Ramos (cell line): ENCODE measurements around the gene ROCK2.

ENCODE experiments used
- in situ Hi-C: fragments of 300-500 bp; cut with MboI; formaldehyde crosslinking; loops from one replicate; pipeline ENCODE4 v1.14.3; 2022; ENCODE audit warnings: low sequenced_read_pairs; ENCODE audit not compliant: unreplicated experiment

Gene ROCK2

DNA sequence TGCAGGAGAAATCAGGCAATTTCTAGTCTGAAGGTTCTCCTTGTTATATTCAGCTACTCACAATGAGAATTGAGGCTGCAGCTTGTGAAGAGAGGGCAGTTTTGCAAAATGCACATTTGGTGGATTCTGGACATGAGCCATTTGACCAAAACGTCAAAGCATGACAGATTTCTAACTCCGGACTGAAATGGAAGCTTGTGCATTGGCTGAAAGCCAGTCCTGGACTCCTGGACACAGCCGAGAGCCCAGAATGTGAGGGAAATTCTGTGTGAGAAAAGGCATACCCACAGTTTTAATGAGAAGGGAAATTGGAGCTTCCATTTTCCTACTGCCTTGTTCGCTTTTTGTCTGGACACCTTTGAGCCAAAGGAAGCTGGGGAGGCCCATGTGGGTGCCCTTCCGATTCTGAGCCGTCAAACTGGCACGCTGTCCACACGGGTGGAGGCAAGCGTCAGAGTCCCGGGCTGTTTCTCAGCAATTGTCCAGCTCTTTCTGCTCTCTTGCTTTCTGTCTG is 23.7 kb upstream of the ROCK2 start:
- in situ Hi-C loops: no loop called here

DNA sequence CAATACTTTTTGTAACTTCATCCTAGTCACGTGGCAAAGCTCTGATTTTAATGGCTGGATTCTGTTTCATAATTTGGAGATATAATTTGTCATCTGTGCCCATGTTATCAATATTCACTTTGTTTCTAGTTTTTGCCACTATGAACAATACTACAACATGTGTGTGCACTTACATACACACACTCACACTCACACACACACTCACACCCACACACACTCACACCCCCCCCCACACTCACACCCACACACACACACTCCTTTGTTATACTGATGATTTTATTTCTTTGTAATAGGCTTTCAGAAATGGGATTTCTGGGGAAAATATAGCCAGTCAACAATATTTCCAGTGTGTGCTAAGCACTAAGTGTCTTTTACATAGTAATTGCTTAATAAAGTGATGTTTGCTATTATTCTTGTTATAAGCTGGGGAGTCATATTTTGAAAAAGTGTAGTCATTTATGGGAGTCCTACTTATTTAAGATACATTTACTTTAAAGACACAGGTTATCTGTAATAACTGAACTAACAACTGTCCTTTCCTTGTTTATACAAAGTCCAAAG is 22.8 kb upstream of the ROCK2 start:
- in situ Hi-C loops: no loop called here

DNA sequence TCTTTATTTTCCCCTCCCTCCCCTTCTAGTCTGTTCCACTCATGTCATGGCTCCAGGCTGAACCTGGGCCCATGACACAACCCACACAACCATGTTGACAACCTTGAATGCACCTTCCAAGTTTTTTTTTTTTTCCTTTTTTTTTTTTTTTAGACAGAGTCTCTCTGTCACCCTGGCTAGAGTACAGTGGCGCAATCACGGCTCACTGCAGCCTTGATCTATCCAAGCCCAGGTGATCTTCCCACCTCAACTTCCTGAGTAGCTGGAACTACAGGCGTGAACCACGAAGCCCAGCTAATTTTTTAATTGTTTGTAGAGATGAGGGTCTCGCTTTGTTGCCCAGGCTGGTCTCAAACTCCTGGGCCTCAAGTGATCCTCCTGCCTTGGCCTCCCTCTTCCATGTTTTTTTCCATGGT is 21.9 kb upstream of the ROCK2 start:
- in situ Hi-C loops: no loop called here

DNA sequence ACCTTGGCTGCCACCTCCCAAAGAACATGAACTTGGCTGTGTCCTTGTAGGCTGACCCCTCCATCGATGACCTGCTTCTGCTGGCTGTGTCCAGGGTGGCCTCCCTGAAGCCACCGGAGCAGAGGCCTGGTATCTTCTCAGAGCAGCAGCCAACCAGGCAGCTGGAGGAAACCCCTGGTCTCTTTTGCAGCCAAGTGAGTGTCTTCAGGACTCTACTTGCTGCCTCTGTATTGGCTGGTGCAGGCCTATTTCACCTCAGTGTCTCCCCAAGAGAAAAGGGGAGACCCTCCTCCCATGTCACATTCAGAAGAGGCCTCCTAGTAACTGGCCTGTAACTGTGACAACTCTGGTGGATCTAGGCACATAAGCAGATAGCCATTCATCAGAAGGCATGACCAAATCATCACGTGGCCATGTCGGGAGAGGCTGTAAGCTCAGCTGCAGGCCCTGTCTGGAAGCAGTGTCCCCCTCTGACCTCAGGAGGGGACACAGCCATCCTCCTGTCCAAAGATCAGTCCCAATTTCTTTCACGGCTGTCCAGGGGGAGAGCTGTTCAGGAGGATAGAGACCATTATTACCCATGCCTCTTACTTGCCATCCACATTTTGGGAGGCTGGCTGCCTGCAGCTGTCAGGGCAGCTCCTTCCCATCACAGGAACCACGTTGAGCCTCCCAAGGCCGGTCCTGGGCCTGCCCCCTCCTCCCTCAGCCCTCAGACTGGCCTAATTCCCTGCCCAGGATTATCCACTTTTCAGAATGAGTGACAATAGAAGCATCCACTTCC is 20.9 kb upstream of the ROCK2 start:
- in situ Hi-C loops: no loop called here

DNA sequence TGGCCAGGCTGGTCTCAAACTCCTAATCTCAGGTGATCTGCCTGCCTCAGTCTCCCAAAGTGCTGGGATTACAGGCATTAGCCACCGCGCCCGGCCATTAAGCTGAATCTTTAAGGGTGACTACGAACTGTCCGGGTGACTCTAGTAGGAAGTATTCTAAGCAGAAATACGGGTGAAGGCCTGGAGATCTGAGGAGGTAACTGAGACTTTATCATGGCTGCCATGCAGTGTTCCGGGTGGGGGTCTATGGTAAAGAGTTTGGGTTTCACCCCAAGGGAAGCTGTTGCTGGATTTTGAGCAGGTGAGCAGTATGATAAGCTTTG is 20.1 kb upstream of the ROCK2 start:
- in situ Hi-C loops: no loop called here

DNA sequence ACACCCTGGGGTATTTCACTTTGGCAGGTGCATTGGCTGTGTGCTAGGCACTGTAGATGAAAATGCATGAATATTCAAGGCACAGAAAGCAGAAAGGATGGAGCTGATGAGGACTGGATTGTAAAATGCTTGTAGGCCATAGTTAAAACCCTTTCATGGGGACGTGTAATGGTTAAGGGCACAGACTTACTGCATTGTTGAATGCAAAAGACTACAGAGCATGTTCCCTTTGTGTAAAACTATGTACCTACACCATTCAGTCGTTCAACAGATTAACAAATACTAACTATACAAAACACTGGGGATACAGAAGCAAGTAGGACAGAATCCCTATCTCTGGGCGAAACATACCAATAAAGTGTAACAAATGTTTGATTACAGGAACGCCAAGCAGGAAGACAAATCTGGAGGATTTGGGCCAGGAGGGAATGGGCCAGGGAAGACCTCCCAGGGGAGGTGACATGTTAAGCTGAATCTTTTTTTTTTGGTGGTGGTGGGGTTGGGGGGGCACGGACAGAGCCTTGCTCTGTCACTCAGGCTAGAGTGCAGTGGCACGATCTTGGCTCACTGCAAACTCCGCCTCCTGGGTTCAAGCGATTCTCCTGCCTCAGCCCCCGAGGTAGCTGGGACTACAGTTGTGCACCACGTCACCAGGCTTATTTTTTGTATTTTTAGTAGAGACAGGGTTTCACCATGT is 19.6 kb upstream of the ROCK2 start:
- in situ Hi-C loops: no loop called here

DNA sequence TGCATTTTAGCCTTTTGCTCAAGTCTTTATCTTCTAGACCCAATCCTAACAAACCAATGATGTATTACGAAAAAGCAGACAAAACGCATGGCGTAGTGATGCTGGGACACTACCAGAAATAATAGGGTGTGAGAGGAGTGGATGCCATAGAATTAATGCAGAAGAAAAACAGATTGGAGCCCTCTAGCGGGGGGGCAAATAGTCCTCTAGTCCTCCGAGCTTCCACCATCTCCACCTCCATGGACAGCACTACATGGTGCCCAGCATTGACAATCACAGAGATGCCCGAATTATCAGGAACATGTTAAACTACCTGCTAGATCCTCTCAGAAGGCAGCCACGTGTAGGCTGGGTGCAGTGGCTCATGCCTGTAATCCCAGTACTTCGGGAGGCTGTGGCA is 15.4 kb upstream of the ROCK2 start:
- in situ Hi-C loops: no loop called here

DNA sequence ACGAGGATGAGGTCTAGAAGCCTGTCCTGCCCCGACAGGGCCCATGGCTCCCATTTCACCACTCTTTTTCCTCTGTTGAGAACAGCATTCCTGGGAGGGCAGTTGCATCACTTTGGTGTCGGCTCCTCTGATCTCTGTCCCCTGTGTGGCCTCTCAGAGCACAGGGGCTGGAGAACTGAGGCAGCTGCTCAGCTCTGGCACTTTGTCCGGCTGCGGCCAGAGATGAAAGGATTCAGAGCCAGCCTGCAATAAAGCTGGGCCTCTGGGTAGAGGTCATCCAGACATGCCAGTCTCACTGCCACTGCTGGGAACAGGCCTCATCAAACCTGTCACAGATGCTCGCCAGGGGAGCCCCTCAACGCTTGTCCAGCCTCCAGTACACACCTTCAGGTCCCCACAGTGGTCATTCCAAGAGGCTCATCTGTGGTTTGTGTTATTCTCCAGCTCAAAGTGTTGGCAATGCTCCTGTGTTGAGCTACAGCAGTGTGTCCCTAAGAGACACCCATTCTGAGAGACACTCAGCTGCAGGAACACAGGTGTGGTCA is 13.1 kb upstream of the ROCK2 start:
- in situ Hi-C loops: no loop called here

DNA sequence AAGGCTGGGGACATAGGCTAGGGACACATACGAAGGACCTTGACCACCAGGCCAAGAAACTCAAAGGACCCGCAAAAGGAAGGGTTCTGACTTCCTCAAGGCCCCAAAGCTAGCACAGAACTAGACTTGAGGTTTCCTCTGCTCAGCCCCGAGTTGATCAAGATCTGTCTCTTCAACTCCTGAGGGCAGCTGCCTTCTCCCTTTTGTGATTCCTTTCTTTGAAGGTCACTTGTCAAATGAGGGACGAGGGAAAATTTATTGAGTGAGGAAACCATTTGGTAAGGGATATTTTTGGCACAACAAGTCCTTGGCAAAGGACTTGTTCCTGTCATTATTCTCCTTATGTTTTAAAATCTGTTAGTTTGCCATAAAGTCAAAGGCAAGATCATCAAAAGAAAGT is 12.3 kb upstream of the ROCK2 start:
- in situ Hi-C loops: no loop called here

DNA sequence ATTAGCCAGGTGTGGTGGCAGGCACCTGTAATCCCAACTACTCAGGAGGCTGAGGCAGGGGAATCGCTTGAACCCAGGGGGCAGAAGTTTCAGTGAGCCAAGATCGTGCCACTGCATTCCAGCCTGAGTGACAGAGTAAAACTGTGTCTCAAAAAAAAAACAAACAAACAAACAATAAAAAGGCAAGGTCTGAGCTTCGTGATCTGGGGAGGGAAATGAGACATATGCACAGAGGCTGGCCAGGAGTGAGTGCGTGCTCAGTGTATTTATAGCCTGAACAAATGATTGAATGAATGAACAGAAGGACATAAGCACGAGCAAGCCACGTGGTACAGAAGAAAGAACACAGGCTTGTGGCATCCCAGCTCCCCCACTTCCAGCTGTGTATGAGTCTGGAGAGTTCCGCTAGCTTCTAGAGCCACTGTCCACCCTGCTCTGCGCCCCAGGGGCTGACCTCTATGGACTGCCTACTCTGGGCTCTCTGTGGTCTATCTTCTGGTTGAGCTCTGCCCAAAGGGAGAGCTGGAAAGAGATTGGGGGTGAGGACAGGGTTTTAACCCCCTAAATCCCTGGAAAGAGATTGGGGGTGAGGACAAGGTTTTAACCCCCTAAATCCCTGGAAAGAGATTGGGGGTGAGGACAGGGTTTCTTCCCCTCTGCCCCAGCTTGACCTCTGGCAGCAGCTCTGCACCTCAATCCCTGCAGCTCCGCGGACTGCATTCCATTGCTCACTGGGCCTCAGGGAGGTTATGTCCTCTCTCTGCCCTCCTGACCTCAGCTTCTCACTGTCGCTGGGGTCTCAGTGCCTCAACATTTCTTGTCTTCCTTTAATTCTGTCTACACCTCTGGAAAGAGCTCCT is 11.0 kb upstream of the ROCK2 start:
- in situ Hi-C loops: no loop called here

DNA sequence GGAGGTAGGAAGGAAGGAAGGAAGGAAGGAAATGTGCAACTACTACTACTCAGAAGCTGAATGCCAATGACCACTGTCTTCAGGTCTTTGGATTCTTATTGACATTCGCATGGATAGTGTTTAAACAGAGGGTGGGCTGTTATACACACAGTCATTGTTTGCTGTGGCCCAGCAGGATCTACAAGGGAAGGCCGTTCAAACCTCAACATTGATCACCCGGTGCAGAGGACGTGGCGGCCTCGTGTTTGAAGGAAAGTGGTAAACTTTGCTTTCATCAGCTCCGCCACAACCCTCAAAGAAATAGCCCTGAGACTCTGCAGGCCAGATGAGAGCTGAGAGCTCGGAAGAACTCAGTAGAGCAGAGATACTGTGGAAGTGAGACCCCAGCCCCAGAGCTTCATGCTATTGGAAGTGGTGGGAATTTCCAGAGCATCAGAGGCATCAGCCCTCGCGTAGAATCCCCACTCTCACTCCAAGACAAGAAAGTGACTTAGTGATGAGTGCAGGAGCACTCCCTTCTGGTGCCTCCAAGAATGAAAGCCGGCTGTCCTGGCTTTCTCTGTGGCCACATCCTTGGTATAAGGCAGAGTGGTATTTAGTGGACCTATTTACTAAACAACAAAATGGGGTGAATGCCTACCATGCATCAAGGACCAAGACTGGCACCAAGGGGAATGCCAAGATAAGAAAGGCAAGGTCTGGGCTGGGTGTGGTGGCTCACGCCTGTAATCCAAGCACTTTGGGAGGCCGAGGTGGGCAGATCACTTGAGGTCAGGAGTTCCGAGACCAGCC is 10.1 kb upstream of the ROCK2 start:
- in situ Hi-C loops: no loop called here

DNA sequence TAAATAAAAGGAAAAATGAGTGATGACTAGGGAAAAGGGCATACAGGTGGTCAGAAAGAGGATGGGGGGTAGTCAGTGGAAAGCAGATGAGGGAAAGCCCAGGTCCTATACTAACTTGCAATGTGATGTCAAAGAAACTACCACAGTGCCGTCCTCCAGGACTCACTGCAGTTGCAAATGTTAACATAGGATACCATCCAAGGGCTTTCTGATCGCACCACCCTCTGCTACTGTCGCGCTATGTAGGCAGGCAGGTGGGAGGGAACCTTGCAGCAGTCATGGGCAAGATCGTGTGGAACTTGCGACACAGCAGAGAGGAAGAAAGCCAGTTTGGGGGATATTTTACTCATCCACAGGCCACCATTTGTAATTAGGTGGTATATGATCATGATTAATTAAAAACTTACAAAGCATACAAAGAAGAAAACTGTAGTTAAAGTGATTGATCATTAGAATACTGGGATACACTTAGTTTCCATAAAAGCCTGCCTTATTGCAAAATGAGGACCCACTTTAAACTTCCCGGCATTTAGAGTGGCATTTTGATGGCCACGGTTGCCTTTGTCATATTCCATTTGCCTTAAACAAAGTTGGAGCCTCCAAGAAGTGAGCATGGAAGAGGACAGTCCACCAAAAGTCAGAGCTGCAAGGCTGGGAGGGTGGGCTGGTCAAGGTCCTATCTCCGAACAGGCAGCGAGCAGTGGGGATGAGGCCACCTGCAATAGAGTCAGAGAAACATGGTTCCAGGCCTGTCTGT is 8.5 kb upstream of the ROCK2 start:
- in situ Hi-C loops: no loop called here

DNA sequence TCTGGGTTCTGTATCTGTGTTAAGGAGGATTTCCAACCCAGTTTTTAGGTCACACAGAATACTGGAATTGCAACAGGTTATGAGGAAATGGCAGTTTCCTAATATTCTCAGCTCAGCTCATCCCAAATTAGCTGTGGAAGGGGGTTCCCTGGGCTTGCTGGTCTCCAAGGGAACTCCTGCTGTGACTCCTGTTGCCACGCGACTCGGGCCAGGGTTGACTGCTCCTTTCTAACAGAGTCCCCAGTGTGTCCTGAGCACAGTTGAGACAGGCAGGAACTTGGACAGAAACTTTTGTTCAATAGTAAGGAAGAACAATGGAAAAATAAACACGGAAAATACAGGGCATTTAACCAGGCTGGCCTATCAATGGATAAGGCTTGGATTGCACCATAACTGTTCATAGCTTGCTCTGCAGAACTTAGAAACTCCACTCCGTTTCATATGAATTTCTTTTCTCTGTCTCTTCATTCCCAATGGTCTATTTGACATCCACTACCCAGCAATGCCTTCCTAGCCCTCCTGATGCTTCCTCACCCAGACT is 3.8 kb upstream of the ROCK2 start:
- in situ Hi-C loops: no loop called here

DNA sequence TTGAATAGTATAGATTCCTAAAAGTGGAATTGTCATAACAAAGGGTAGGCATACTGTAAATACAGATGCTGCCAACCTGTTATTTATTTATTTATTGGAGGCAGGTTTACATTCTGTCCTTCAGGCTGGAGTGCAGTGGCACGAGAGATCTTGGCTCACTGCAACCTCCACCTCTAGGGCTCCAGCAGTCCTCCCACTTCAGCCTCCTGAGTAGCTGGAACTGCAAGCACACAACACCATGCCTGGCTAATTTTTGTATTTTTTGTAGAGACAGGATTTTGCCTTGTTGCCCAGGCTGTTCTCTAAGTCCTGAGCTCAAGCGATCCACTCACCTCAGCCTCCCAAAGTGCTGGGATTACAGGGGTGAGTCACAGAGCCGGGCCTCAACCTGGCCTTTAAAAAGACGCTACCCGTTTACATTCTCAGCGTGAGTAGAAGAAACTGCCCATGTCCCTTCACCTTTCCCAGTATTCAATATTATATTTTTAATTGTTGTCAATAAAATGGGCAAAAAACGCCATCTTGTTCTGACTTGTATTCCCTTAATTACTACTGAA is 3.0 kb upstream of the ROCK2 start:
- in situ Hi-C loops: no loop called here

DNA sequence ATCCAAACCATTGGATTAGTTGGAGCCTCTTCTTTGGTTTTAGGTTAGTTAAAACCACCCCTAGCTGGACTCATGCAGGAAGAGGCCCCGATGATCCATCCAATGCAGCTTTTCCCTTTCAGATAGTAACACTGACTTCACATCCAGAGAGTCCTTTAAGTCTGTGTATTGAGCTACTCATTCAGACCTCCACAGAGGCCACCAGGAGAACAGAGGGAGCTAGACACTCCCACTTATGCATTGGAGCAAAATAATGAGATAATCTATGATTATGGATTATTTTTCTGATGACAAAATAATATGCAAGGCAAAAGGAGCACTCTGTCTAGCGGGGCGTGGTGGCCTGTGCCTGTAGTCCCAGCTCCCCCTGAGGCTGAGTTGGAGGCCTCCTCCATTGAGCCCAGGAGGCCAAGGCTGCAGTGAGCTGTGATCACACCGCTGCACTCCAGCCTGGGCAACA is 1.6 kb upstream of the ROCK2 start:
- in situ Hi-C loops: no loop called here

DNA sequence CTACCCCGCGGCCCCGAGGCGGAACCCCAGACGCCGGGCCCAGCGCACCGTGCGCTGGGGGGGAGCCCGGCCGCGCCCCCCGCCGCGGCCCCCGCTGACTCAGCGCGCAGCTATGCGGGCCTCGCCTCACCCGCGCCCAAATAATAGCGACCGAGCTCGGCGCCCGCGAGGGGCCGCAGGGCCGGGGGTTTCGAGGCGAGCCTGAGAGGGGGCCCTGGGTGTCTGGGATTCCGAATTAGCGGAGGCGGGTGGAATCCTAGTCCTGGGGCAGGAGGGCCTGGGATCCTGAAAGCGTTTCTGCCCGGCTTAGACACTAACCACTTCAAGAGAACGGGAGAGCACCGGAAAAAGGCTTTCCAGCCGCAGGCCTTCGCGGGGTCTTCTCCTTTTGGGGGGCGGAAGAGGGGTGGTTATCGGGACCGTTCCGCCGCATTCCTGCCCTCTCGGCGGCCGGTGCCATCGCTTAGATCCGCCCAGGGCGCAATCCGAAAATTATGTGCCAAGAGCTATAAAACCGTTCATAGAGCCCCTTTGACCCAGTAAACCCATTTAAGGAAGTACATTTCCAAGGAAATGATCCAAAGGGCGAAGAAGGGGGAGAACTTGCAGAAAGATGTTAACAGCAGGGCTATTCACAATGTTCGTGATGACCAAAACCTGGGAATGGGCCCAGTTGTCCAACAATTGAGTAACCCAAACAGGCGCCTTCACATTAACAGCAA is 681 bp upstream of the ROCK2 start:
- in situ Hi-C loops: no loop called here

DNA sequence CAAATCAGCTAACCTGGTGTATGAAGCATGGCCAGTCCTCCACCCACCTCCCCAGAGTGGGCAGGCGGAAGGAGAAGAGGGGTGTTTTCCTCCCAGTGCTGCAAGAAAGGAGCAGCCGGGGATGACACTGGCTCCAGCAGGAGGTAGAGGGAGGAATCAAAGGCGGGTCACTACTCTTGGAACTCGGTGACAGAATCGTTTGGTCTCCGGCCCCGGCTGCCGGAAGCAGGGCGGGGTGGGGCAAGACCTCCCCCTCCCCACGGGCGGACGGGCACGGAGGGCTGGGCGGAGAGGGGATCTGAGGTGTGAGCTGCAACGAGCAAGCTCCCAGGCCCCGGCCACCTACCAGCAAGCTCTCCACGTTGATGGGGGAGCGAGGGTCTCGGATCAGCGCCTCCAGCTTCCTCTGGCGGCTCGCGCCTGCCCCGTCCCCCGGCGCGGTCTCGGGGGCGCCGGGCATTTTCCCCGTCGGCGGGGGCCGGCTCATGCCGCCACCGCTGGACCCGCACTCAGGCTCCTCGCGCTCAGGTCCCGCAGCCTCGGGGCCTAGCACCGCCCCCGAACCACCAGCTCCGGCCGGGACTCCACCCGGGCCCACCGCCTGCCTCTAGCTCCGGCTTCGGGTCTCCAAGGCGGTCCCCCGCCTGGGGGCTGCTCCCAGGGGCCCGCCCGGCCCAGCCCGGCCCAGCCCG is 640 bp downstream of the ROCK2 start:
- in situ Hi-C loops: no loop called here
